Mucosa of gallbladder (tissue), 1 donor: Measurements from ENCODE around the gene BMERB1. TPM values are rescaled to one million over a fixed set of nuclear protein-coding genes. Genes with fewer than 3 reads are reported as not detected.
"Not testable (repeated sequence)": the region's sequence is repeated elsewhere in the genome, so short reads cannot be mapped to it uniquely, and the experiment has no call there.

Source experiments
- DNase-seq: peaks from one replicate; pipeline ENCODE4 v3.0.0-alpha.2; 2020; ENCODE audit warnings: low spot score
- total RNA-seq: library from RNA; stranded (reverse); gene quantifications from one replicate; pipeline ENCODE4 v1.2.1, GENCODE V29; 2021
- donor health status: DM: no; HTN: no; CAD: no.

Gene BMERB1
- 67.0 TPM for total RNA-seq

DNA sequence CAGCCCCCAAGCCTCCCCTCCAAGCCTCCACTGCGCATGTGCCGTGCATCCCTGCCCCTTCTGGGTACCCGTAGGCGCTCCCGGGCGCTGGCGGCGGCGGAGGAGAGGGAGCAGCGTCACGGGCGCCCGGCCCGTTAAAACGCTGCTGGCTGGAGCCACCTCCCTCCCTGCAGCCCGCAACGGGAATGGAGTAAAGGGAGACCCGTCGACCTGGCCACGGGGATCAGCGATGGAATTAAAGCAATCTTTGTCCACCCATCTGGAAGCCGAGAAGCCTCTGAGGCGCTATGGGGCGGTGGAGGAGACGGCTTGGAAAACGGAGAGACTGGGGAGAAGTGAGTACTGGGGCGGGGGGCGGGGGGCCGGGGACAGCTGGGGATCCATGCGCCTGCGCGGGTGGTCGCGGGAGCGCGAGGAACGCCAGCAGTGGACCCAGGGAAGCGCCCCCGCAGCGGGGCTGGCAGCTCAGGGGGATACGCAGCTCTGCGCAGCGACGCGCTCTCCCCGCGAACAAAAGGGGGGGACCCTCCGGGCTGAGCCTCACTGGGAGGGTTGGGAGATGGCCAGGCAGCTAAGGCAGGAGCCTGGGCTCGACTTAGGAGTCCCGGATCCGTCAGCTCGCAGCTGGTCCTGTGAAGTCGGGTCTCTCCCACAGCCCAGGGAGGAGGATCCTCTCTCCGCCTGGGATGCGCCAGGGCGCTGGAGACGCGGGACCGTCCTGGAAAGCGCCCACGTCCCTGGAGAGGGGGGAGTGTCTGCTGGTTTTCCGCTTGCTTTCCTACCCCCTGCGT lies at the start of gene BMERB1:
BMERB1 (plus strand) TSS at position 164 of the 791 bp plus-strand sequence; CDS start at position 230, 66 bp downstream.
- peak; percentile 65 for DNase-seq

DNA sequence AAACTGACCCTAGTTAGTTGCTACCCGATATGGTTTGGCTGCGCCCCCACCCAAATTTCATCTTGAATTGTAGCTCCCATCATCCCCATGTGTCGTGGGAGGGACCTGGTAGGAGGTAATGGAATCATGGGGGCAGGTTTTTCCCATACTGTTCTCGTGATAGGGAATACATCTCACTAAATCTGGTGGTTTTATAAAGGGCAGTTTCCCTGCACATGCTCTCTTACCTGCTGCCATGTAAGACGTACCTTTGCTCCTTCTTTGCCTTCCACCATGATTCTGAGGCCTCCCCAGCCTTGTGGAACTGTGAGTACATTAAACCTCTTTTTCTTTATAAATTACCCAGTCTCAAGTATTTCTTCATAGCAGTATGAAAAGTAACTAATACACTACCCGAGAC lies 46.3 kb upstream of the BMERB1 start:
- DNase-seq, result not testable (repeated sequence)

DNA sequence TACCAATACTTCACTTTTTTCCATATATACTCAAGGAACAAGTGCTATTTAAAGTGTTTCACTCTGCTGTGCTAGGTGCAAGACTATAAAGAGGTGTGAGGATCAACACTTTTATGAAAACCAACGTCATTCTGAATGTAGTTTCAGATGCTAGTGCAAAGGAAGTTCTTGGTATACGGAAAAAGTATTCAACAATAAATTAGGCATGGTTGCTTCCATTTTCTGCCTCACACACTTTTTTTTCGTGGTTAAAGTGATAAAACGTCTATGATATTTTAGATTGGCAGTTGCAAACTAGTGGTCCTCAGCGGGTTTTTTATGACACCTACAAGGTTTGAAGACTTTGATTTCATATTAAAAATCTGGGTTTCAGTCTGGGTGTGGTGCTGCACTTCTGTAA lies 44.5 kb upstream of the BMERB1 start:
- not testable (repeated sequence) for DNase-seq

DNA sequence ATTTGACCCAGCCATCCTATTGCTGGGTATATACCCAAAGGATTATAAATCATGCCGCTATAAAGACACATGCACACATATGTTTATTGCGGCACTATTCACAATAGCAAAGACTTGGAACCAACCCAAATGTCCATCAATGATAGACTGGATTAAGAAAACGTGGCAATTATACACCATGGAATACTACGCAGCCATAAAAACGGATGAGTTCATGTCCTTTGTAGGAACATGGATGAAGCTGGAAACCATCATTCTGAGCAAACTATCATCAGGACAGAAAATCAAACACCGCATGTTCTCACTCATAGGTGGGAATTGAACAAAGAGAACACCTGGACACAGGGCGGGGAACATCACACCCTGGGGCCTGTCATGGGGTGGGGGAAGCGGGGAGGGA lies 41.4 kb upstream of the BMERB1 start:
- DNase-seq, result not testable (repeated sequence)

DNA sequence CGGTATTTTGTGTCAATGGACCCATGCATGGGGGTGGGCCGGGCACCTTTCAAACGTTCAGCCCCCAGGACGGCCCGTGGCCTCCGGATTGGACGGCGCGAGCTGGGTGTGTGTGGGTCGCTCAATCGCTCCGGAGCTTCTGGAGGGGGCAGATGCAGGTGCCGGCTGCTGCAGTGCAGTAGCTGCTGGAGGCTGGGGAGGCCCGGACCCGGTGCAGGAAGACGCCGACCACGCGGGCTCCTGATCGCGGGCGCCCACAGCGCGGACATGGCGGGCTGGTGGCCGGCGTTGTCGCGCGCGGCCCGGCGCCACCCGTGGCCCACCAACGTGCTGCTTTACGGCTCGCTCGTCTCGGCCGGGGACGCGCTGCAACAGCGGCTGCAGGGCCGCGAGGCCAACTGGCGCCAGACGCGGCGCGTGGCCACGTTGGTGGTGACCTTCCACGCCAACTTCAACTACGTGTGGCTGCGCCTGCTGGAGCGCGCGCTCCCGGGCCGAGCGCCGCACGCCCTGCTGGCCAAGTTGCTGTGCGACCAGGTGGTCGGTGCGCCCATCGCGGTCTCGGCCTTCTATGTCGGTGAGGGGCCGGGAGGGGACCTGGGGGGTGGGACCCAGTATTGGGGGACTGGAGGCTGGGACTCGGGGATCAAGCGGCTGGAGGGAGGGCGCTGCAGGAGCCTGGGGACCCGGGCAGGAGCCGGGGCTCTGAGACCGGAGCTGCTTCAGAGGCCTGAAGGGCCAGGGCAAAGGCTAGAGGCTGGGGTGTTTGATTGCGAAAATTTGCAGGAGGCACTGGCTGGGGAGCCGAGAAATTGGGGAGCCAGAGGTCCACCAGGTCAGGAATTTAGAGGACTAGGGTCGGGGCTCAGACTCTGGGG lies 38.5 kb upstream of the BMERB1 start, which contains the start of gene MPV17L:
MPV17L (plus strand) TSS at position 124 of the 878 bp plus-strand sequence; CDS start at position 268, 144 bp downstream.
- peak; percentile 23 for DNase-seq

DNA sequence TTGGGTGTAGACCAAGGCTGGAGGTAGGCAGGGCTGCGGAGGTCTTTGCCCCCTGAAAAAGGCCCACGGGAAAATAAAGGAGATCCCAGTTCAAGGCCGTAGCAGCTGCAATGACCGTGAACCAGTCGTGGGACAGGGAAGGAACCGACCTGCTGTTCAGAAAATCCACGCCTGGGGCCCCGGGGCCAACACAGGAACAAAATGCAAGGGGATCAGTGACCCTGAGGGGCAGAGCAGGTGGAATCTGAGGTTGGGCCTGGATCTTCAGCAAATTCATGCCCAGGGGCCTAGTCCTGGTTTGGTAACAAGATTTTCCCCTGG lies 37.9 kb upstream of the BMERB1 start:
- not testable (repeated sequence) for DNase-seq

DNA sequence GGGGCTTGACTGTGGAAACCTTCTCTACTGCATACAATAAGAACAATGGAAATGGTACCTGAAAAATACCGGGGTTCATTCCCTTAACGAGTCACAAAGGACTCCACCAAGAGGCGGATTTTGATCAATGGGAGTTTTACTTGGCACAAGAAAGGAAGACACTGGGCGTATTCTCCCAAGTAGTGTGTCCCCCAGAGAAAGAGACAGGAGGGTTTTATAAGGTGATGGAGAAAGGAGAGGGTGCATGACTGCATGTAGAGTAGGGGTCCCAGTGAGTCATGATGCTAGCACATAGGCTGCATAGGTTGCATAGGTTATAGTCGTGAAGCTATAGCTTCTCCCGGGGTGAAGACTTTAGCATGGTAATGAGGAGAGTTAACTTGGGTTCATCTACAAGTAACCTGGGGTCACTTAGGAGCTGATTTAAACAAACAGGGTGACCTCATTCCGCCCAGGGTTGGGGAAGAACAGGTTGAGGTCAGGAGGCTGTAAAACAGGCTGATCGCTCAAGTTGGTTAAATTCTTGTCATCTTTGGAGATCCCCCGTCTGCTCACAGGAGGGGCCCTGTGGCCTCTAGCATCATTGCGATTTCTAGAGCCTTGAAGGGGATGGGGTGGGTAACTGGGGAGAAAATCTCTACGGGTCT lies 37.3 kb upstream of the BMERB1 start:
- DNase-seq, result no peak

DNA sequence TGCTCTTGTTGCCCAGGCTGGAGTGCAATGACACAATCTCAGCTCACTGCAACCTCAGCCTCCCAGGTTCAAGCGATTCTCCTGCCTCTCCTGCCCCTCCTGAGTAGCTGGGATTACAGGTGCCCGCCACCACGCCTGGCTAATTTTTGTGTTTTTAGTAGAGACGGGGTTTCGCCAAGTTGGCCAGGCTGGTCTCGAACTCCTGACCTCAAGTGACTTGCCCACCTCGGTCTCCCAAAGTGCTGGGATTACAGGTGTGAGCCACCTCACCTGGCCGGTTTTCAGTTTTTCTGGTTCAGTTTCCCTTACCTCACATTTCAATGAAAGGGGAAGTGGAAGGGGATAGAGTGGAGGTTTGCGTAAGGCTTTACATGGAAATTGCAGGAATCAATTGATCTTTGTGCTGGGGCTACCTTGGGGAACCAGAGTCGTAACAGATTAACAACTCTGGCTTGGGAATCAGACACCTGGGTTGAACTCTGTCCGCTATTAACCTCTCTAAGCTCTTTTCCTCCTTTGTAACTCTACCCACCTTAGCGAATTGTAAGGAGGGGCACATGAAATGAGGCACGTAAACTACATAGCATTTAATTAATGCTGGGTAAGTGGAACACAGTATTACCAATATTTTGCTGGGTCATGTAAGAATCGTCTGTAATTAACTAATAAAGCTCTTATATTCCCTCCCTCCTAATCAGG lies 35.6 kb upstream of the BMERB1 start:
- DNase-seq, result peak; percentile 45

DNA sequence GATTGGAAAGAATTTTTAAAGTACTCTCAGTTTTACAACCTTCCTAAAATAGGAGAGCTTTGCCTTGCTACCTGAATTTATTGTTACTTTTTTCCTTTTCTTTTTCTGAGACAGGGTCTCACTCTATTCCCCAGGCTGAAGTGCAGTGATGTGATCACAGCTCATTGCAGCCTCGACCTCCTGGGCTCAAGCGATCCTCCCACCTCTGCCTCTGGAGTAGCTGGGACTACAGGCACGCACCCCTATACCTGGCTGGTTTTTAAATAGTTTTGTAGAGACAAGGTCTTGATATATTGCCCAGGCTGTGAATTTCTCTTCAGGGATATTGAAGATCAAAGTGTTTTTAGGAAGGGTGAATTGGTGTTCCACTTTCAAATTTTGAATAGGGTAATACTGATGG lies 35.1 kb upstream of the BMERB1 start:
- no peak for DNase-seq

DNA sequence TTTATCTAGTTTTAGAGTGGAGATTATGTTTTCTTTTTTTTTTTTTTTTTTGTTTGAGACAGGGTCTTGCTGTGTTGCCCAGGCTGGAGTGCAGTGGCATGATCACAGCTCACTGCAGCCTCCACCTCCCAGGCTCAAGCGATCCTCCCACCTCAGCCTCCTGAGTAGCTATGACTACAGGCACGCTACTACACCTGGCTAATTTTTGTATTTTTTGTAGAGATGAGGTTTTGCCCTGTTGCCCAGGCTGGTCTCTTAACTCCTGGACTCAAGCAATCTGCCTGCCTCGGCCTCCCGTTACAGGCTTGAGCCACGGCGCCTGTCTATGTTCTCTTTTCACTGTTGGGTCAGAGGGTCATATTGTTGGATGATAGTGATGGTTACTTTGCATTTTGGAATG lies 34.1 kb upstream of the BMERB1 start:
- DNase-seq, result not testable (repeated sequence)

DNA sequence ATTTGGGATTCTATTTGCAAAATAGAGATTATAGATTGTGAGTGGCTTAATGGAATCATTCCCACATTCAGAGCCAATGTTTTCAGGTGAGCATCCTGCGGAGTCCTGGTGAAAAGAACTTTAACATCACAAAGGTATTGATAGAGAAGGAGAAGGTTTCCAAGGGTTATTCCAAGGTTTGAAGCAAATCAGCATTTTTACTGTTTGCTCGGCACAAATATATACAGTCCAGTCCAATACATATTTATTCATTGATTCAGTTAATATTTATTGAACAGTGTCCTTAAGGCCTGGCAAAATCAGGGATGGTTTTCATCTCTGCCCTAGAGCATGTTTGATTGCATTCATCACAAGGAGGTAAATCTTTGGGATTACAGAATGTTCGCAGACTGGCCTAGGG lies 32.4 kb upstream of the BMERB1 start:
- no peak for DNase-seq

DNA sequence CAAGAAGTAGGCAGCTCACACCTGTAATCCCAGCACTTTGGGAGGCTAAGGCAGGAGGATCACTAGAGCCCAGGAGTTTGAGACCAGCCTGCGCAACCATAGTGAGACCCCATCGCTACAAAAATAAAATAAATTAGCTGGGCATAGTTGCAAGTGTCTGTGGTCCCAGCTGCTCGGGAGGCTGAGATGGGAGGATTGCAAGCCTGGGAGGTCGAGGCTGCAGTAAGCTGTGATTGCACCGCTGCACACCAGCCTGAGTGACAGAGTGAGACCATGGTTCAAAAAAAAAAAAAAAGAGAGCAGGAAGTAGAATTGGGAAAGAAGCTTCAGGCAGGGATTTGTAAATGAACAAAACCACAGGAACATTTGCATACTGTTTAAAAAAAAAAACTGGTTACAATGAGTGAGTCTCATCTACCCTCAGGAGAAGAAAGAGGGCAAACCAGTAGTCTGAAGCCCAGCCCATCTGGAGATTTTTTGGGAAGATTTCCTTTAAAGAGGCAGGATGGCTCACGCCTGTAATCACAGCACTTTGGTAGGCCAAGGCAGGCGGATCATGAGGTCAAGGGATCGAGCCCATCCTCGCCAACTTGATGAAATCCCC lies 30.9 kb upstream of the BMERB1 start:
- no peak for DNase-seq

DNA sequence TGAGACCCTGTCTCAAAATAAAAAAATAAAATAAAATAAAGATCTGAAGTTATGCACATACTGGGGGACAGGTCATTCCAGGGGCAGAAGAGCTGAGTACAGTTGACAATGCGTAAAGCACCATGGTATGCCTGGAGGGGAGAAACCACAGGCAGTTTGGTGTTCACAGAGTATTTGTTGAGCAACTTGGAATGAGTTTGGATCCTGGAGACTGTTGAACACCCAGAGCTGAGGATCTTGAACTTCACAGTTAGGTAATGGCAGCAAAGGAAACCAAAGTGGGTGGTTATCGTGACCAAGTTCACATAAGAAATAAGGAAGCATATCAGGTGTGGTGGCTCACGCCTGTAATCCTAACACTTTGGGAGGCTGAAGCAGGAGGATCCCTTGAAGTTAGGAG lies 30.3 kb upstream of the BMERB1 start:
- not testable (repeated sequence) for DNase-seq

DNA sequence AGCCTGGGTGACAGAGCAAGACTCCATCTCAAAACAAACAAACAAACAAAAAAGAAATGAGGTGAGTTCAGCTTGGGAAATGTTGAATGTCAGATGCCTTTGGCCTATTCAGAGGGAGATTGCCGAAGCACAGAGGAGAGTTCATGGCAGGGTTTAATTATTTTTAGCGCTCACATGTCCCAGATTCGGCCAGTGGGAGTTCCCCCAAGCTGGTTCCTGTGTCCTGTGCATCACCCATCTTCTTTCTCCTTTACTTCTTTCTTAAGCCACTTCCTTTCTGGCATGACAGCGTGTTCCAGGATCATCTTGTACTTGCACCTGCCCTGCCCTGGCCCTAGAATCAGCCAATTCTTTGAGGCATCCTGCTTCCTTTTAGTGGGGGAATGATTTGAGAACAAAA lies 29.6 kb upstream of the BMERB1 start:
- no peak for DNase-seq

DNA sequence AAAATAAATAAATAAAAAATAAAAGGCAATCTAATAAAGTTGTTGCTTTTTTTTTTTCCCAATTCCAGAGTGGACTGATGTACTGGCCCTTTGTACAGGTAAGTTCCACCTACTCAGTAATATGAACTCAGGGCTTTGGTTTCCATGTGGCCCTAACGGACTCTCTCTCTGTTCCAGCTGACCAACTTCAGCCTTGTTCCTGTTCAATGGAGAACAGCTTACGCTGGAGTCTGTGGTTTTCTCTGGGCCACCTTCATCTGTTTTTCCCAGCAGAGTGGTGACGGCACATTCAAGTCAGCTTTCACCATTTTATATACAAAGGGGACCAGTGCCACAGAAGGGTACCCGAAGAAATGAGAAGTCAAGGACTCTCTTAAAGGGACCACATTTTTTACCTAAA lies 26.6 kb upstream of the BMERB1 start:
- DNase-seq, result not testable (repeated sequence)

DNA sequence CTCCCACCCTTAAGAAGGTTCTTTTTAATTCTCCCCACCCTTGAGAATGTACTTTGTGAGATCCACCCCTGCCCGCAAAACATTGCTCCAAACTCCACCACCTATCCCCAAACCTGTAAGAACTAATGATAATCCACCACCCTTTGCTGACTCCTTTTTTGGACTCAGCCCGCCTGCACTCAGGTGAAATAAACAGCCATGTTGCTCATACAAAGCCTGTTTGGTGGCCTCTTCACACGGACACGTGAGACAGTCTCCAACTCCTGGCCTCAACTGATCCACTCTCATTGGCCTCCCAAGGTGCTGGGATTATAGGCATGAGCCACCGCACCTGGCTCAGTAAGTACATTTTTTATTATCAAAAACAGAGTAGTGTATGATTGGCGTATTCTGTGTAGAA lies 24.9 kb upstream of the BMERB1 start:
- not testable (repeated sequence) for DNase-seq

DNA sequence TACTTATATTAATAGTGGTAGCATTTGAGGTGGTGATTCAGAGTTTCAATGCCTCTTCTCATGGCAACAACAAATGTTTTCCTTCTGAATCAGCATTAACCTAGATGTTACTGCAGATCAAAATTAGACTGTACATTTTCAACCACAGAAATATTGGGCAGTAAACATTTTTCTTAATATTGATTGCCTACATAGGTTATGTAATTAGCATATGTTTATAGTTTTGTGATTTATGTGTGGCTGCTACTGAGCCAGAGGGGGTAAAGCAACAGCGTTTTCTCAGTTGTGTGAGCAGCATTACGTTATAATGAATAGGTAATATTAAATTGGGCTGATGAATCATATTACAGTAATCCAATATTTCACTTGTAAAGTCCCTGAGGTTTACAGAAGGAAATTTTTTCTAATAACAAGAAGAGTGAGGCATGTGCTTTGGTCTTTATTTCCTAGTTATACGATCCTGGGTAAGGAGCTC lies 18.8 kb upstream of the BMERB1 start:
- DNase-seq, result no peak

DNA sequence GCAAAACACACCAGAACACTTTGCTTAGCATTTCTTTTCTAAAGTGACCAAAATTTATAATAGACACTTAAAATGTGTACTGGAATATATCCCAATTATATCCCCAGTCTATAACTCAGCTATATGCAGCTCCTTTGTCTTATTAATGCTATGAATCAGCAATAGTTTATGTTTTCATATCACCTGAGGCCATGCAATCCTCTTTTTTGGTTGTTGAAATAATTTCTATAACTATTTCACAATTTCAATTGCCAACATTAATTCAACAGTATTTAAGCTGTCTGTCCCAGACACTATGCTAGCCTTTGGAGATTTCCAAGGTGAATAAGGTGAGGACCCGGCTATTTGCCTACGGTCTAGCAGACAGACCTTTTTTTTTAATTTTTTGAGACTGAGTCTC lies 17.2 kb upstream of the BMERB1 start:
- DNase-seq, result no peak

DNA sequence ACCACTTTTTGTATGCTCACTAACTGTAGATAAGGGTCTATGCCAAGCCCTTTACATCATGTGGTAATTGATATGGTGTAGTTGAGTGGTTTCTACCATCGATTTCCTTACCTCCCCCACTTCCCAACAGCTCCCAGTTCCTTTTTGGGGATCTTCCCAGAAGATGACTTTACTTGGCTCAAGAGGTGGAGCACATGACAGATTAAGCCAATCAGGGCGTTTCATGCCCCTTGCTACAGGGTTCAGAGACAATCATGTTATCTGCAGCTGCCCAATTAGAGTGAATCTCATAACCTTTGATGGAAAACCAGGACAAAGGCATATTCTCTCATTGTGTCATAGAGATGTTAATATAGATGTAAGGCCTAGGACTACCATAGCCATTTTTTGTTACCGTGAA lies 16.2 kb upstream of the BMERB1 start:
- no peak for DNase-seq

DNA sequence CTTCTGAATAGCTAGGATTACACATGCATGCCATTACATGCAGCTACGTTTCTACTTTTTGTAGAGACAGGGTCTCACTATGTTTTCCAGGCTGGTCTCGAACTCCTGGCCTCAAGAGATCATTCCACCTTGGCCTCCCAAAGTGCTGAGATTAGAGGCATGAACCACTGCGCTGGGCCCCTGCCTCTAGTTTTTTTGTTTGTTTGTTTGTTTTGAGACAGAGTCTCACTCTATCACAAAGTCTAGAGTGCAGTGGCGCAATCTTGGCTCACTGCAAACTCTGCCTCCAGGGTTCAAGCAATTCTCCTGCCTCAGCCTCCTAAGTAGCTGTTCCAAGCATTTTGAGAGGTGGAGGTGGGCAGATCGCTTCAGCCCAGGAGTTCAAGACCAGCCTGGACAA lies 12.7 kb upstream of the BMERB1 start:
- DNase-seq, result not testable (repeated sequence)

DNA sequence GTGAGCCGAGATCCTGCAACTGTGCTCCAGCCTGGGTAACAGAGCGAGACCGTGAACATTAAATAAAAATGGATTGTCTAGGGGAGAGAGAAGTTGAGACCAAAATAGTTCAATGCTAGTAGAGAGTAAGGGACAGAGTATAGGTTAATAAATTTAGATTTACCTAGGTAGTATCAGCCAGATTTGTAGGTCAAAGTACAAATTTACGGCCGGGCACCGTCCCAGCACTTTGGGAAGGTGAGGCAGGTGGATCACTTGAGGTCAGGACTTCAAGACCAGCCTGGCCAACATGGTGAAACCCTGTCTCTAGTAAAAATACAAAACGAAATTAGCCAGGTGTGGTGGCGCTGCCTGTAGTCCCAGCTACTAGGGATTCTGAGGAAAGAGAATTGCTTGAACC lies 12.2 kb upstream of the BMERB1 start:
- no peak for DNase-seq
